Activated naive CD4-positive, alpha-beta T cell treated with anti-CD3 and anti-CD28 coated beads, Interleukin-2, amount 50 U/mL, for 16 hours (primary cell): ENCODE data around the gene TYK2.

Experiments
- DNase-seq: peaks from one replicate; pipeline ENCODE4 v3.0.0-alpha.2; 2020

The TYK2 gene

GRCh38 chr19:10305139-10305806 is 75.1 kb downstream of the TYK2 start:
- no peak for DNase-seq
